Measurements from ENCODE around the gene TRAPPC2B. TPM values are rescaled to one million over a fixed set of nuclear protein-coding genes. Genes with fewer than 3 reads are reported as not detected.

Gene TRAPPC2B
- 13.0 and 15.3 TPM in 2 replicates for total RNA-seq

DNA sequence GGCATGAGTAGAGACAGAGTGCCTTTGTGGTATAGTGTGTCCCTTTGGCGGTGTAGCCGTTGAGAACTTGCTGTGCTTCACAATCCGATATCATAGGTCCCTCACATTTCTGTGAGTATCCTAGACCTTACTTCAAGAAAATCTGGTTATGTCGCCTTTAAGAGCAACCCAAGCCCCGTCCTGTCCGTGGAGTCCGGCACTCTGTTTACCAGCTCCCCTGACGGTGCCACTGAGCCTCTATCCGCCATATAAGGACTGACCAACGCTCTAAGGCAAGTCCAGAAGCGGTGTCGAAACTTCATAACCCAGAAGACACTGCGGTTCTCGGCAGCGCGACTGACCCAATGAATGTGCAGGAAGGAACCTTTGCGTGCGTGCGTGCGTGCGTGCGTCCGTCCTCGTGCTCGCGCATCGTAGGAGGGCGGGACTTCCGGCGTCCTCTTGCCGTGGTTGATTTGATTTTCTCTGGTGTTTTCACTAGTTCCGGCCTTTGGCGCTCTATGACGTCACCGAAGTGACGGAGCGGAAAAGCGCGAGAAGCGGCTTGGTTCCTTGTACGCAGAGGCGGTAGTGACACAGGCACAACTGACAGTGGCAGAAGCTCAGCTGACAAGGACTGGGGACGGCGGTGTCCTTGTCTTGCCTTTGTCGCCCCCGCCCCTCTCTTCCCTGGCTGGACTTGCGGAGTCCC, at the start of gene TRAPPC2B, which contains the start of gene ZNF547:
TSS of gene TRAPPC2B (plus strand) at position 555 of the 691 bp plus-strand sequence. CDS start 1,283 bp downstream, outside the sequence.
TSS of gene ZNF547 (plus strand) at position 555 of the 691 bp plus-strand sequence. CDS start 5,005 bp downstream, outside the sequence.

GRCh38 chr19:57320180-57321084, 42.9 kb upstream of the TRAPPC2B start, which contains the start of gene ZNF543:
Gene ZNF543, plus strand, starts transcription at chr19:57320472. Its CDS starts 382 bp downstream, at chr19:57320854.

DNA sequence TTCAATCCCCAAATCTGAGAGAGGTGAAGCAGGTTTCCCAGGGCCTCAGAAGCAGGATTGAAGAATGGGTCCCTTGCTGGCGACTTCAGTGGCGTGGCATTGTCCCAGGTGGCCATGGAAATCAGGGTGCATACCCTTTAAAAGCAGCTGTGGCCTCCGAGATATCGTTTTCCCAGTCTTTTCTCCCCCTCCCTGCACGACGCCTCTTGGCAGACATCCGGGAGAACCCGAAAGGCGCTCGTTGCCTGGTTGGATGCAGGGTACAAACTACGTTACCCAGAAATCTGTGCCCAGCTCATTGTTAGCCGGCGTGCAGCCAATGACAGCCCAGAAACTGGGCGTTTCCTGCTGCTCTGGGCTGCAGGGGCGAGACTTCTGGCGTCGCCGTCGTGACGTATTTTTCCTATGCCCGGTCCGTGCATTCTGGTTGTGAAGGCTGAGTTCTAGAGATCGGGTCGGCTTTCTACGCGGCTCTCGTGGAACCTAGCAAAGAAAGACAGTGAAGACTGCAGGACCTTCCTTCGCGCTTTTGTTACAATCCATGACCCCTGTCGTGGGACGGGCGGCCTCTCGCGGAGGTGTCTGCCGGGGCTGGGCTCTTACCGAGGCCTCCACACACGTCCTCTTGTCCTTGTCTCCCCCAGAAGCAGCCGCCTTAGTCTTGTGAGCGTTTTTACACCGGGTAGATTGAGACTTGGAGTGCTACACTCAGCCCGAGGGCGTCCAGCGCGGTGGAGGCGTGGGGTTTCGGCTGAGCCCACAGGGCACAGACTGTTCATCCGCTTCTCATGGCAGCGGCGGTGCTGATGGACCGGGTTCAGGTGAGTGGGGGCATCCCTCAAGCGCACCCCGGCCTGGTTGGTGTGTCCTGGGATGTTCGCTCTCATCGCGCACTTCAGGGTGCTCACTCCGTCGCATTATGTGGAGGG, 12.2 kb upstream of the TRAPPC2B start, which contains the start of gene ZNF304:
TSS of gene ZNF304 (plus strand) at position 395 of the 929 bp plus-strand sequence. CDS start at position 789, 394 bp downstream.

DNA sequence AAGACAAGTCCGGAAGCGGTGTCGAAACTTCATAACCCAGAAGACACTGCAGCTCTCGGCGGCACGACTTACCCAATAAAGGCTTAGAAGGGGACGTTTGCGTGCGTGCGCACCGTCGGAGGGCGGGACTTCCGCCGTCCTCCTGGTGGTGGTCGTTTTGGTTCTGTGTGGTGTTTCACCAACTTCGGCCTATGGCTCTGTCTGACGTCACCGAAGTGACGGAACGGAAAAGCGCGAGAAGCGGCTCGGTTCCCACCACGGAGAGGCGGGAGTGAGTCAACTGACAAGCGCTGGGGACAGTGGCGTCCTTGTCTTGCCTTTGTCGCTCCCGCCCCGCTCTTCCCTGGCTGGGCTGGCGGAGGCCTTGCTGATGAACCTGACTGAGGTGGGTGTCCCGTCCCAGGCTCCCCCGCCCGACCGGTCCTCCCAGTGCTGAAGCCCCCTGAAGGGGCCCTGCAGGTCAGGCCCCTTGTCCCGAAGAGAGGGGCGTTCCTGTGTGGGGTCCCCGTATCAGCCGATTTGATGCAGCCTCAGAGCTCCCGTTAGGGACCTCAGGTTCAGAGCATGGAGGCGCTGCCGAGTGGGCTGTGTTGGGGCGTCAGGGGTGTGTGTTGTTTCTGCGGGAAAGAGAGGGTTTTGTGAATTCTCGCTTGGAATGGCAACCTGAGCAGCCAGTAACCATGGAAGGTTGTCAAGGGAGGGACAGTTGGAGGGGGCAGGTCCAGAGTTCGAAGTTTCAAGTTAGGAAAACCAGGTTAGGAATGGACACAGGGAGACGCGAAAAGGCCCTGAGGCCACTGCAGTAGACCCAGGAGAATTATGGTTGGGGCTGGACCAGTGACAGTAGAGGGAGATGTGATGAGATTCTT, 26.6 kb downstream of the TRAPPC2B start, which contains the start of gene ZNF548:
TSS of gene ZNF548 (plus strand) at position 125 of the 869 bp plus-strand sequence. CDS start at position 371, 246 bp downstream.

DNA sequence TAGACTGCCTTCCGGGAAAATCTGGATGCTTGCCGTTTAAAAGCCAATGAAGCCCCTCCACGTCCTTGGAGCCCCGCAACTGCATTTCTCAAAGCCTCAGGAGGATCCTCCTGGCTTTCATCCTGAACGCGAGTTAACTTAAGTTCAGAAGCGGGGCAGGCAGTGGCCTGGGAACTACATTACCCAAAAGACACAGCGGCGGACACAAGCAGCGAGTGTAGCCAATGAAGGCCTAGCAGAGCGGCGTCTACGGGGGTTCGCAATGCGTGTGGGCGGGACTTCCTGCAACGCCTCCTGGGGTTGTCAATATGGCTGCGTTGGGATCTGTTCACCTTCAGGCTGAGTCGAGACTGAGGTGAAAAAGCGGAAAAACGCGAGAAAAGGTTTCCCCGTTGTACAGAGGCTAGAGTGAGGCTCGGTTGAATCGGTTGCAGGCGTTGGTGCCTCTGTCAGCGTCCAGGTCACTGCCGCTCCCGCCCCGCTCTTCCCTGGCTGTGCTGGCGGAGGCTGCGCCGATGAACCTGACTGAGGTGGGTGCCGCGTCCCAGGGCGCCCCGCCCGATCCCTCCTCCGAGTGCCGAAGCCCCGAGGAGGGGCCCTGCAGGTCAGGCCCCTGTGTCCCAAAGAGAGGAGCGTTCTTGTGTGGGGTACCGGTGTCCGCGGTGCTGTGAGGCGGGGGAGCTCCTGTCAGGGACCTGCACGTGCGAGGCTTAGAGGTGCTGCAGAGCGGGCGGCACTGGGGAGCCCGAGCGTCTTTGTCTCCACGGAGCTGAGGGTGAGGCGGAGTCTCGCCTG, 47.7 kb downstream of the TRAPPC2B start, which contains the start of gene ZNF17:
TSS of gene ZNF17 (plus strand) at position 285 of the 795 bp plus-strand sequence. CDS start 2,455 bp downstream, outside the sequence.

Other genes with a start within 250 kb of the TRAPPC2B start
- gene USP29, start 243.6 kb upstream of the TRAPPC2B start, total RNA-seq = not detected in 2 replicates
- gene ZIM3, start 218.3 kb upstream of the TRAPPC2B start, total RNA-seq = not detected in 2 replicates
- not detected in 2 replicates for gene DUXA, start 196.1 kb upstream of the TRAPPC2B start, total RNA-seq
- 42.8 and 53.8 TPM in 2 replicates for gene ZNF264, start 172.1 kb upstream of the TRAPPC2B start, total RNA-seq
- 1.4 and 3.1 TPM in 2 replicates for gene AURKC, start 132.5 kb upstream of the TRAPPC2B start, total RNA-seq
- gene ZNF805, start 122.9 kb upstream of the TRAPPC2B start, total RNA-seq = 35.4 and 40.4 TPM in 2 replicates
- 95.8 and 102 TPM in 2 replicates for gene ZNF460, start 83.1 kb upstream of the TRAPPC2B start, total RNA-seq
- gene ZNF543, start 43.1 kb upstream of the TRAPPC2B start, total RNA-seq = 12.5 and 14.1 TPM in 2 replicates
- 12.6 TPM in 2 replicates for gene ZNF304, start 12.3 kb upstream of the TRAPPC2B start, total RNA-seq
- 3.9 and 4.6 TPM in 2 replicates for gene ZNF547, start within 50 bp of the TRAPPC2B start, total RNA-seq
- gene ZNF548, start 26.3 kb downstream of the TRAPPC2B start, total RNA-seq = 22.7 and 29.4 TPM in 2 replicates
- 12.9 and 16.9 TPM in 2 replicates for gene ZNF17, start 47.6 kb downstream of the TRAPPC2B start, total RNA-seq
- 14.1 and 16.5 TPM in 2 replicates for gene ZNF749, start 71.8 kb downstream of the TRAPPC2B start, total RNA-seq
- gene VN1R1, start 93.6 kb downstream of the TRAPPC2B start, total RNA-seq = 0.11 and 0.39 TPM in 2 replicates
- gene ZNF772, start 114.0 kb downstream of the TRAPPC2B start, total RNA-seq = 21.9 and 22.0 TPM in 2 replicates
- gene ZNF419, start 124.2 kb downstream of the TRAPPC2B start, total RNA-seq = 7.8 and 10.6 TPM in 2 replicates
- gene ZNF773, start 136.4 kb downstream of the TRAPPC2B start, total RNA-seq = 10.8 and 18.8 TPM in 2 replicates
- gene ZNF549, start 163.8 kb downstream of the TRAPPC2B start, total RNA-seq = 5.3 and 5.9 TPM in 2 replicates
- 10.2 and 13.0 TPM in 2 replicates for gene ZNF550, start 196.3 kb downstream of the TRAPPC2B start, total RNA-seq
- 7.5 and 8.0 TPM in 2 replicates for gene ZNF416, start 215.4 kb downstream of the TRAPPC2B start, total RNA-seq
- 9.9 and 13.3 TPM in 2 replicates for gene ZIK1, start 220.6 kb downstream of the TRAPPC2B start, total RNA-seq
- 3.7 and 6.7 TPM in 2 replicates for gene ZNF530, start 236.3 kb downstream of the TRAPPC2B start, total RNA-seq

Measured in placental epithelial cell (primary cell).